Stimulated activated naive CD8-positive, alpha-beta T cell treated with anti-CD3 and anti-CD28 coated beads, Interleukin-15, Interleukin-2, amounts not matched to agents 100 ng/mL and 50 ng/mL, for 24 hours (primary cell): ENCODE data around the gene TOP1.
A peak's percentile ranks its signal among the peaks of the same experiment; 100 is the strongest.
"Not testable (repeated sequence)": the region's sequence is repeated elsewhere in the genome, so short reads cannot be mapped to it uniquely, and the experiment has no call there.

Experiments used
- H3K27ac Mint-ChIP-seq: one replicate; pipeline ENCODE4 v1.8.0; 2021; ENCODE audit warnings: mild to moderate bottlenecking, mixed read lengths
- H3K27me3 Mint-ChIP-seq: one replicate; pipeline ENCODE4 v1.8.0; 2021; ENCODE audit warnings: mixed read lengths
- H3K36me3 Mint-ChIP-seq: one replicate; pipeline ENCODE4 v1.8.0; 2021; ENCODE audit warnings: low read depth, mixed read lengths
- H3K4me1 Mint-ChIP-seq: one replicate; pipeline ENCODE4 v1.8.0; 2021; ENCODE audit warnings: low read depth, mixed read lengths
- H3K4me3 Mint-ChIP-seq: one replicate; pipeline ENCODE4 v1.8.0; 2021; ENCODE audit warnings: mild to moderate bottlenecking, mixed read lengths
- H3K9me3 Mint-ChIP-seq: one replicate; pipeline ENCODE4 v1.8.0; 2021; ENCODE audit warnings: mixed read lengths

Gene TOP1

DNA sequence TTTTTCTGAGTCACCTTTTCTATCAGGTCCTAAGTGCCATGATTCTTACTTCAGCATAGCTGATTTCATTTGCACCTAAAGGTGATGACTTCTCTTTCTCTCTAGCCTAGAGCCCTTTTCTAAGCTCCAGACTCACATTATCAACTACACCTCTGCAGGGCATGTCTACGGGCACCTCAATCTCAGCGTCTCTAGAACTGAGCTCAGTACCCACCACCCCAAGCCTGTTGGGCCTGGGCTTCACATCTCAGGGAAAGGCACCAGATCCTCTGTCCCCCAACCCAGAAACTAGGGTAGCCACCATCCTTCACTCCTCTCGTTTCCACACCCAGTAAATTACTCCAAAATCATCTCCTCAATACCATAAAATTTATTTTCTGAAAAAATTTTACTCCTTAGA, 98.1 kb downstream of the TOP1 start:
- H3K27ac Mint-ChIP-seq: no peak overlapping the region
- H3K36me3 Mint-ChIP-seq: peaks cover 49% of the 10 kb centered on the region

DNA sequence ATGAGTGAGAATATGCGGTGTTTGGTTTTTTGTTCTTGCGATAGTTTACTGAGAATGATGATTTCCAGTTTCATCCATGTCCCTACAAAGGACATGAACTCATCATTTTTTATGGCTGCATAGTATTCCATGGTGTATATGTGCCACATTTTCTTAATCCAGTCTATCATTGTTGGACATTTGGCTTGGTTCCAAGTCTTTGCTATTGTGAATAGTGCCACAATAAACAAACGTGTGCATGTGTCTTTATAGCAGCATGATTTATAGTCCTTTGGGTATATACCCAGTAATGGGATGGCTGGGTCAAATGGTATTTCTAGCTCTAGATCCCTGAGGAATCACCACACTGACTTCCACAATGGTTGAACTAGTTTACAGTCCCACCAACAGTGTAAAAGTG, 99.7 kb downstream of the TOP1 start:
- H3K4me3 Mint-ChIP-seq, H3K27ac Mint-ChIP-seq, H3K27me3 Mint-ChIP-seq, H3K9me3 Mint-ChIP-seq: not testable (repeated sequence)
- H3K36me3 Mint-ChIP-seq: peaks cover 37% of the 10 kb centered on the region
- H3K4me1 Mint-ChIP-seq: peaks cover 15% of the 10 kb centered on the region

More for the DNA sequence above, 98.1 kb downstream of the TOP1 start:
- no peaks in the 10 kb centered on the region for H3K9me3 Mint-ChIP-seq
- H3K27me3 Mint-ChIP-seq: no peaks in the 10 kb centered on the region
- H3K4me3 Mint-ChIP-seq: no peak overlapping the region
- H3K4me1 Mint-ChIP-seq: peaks cover 11% of the 10 kb centered on the region

DNA sequence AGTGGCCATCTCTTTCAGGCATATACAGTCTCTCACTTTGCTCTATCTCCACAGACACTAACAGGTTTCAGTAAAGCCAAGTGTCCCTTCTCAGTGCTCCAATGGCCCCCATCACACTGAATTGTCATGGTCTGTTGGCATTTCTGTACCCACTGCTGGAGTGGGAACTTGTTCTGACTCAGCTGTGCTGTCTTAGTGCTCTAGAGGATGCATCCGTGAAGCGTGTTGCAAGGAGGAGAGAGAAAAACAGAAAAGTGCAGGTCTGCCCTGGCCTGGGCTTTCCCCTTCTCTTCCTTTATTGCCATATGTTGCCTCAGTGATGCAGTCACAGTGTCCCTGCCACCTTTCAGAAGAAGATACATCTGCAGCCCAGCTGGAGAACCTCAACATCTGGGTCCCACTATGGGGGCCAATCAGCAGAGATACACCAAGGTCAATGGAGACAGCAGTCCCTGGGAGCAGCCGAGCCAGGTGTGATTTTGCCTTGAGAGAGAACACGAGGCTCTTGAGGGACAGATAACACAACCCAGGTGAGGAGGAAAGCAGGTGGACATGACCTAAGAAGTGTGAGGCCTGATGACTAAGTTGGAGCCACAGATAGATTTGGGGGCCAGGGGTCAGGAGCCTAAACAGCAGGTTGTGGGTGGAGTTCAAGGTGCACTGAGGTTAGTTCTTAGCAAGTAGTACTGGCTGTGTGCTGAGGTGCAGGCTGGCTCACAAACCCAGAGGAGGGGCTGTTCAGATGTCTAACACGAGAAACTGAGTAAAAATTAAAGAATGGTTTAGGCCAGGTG, 103.2 kb downstream of the TOP1 start:
- Mint-ChIP-seq H3K36me3 (peaks cover 11% of the 10 kb centered on the region), H3K27me3 (no peaks in the 10 kb centered on the region), H3K27ac (no peak overlapping the region), H3K4me3 (no peak overlapping the region), H3K4me1 (peaks cover 45% of the 10 kb centered on the region), H3K9me3 (no peaks in the 10 kb centered on the region)

- H3K4me3 Mint-ChIP-seq, H3K27ac Mint-ChIP-seq, H3K9me3 Mint-ChIP-seq, H3K27me3 Mint-ChIP-seq, H3K36me3 Mint-ChIP-seq: not testable (repeated sequence)
- peaks cover 45% of the 10 kb centered on the region for H3K4me1 Mint-ChIP-seq
These were observed 103.8 kb downstream of the TOP1 start for GRCh38 chr20:41132388-41132775.

GRCh38 chr20:41133709-41134361, 105.2 kb downstream of the TOP1 start:
- Mint-ChIP-seq H3K4me1 (peaks cover 48% of the 10 kb centered on the region), H3K27me3 (no peaks in the 10 kb centered on the region), H3K27ac (peak overlapping the region; percentile 5)

DNA sequence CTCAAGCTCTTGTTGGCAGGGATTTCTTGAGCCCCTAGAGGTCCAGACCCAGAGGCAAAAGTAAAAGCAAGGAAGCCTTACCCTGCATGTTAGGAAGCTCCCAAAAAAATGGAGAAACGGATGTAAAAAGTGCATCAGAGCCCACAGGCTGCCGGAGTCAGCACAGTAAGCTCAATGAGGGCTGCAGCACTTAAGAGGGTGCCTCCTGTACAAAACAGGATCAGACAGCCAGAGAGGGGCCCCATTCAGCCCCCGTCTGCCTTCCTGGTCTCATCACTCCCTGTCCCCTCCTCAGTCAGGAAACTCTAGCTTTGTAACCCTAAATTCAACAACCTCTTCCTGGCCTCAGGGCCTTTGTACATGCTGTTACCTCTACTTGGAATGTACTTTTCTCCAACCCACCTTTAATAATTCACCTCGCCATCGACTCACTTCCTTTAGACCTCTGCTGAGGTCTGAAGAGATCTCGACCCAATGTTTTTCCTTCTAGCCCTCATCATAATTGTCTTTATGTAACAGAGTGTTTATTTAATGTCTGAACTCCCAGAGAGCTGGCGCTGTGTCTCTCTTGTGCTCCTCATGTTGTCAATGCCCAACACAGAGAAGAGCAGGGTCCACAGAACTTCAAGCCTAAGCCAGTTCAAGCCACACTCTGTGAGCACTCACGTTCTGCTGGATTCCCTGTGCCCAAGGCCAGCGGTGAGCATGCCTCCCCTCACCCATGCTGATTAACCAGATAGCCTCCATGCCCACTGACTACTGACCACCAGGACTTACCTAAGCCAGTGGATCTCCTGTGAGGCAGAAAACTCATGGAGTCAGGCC, 106.0 kb downstream of the TOP1 start:
- peaks cover 14% of the 10 kb centered on the region for H3K36me3 Mint-ChIP-seq
- peak overlapping the region; percentile 5 for H3K27ac Mint-ChIP-seq
- H3K4me3 Mint-ChIP-seq: no peak overlapping the region
- no peaks in the 10 kb centered on the region for H3K9me3 Mint-ChIP-seq
- peaks cover 55% of the 10 kb centered on the region for H3K4me1 Mint-ChIP-seq
- H3K27me3 Mint-ChIP-seq: no peaks in the 10 kb centered on the region

More at GRCh38 chr20:41133709-41134361, 105.2 kb downstream of the TOP1 start:
- Mint-ChIP-seq H3K9me3 (no peaks in the 10 kb centered on the region), H3K4me3 (no peak overlapping the region), H3K36me3 (peaks cover 7% of the 10 kb centered on the region)

GRCh38 chr20:41135187-41135887, 106.7 kb downstream of the TOP1 start:
- Mint-ChIP-seq H3K27ac (peak overlapping the region; percentile 89), H3K27me3 (no peaks in the 10 kb centered on the region), H3K4me1 (peaks cover 63% of the 10 kb centered on the region)

DNA sequence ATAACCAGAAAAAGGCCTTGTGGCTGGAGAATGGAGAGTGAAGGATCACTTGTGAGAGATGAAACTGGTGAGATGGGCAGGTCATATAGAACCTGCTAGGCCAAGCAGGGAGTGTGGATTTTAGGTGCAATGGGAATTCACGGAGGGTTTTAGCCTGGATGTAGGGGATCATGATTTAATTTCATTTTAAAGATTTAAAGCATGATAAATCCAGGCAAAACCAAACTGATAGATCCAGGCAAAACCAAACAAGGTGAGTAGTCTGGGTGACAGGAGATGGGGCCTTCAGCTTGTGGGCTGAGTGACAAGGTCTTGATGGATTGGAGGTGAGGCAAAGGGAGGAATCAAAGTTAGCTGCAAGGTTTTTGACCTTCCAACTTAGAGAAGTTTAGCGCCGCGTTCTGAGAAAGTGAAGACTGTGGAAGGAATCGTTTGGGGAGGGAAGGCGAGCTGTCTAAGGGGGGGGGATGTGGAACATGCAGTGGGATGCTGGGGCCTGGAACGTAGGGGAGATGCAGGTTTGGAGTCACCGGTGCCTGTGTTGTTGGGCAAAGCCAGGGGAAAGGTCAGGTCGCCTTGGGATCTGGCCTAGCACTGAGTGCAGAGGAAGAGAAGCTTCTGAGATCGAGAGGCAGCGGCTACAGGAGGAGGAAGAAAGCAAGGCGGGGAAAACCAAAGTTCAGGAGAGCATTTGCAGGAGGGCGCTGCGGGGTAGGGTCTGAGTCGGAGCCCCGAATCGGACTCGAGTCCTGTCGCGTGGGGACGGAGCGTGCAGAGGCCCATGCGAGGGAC, 107.5 kb downstream of the TOP1 start:
- peaks cover 16% of the 10 kb centered on the region for H3K36me3 Mint-ChIP-seq
- H3K4me3 Mint-ChIP-seq: peak overlapping the region; percentile 86
- H3K27me3 Mint-ChIP-seq: no peaks in the 10 kb centered on the region
- H3K27ac Mint-ChIP-seq: peak overlapping the region; percentile 89
- H3K9me3 Mint-ChIP-seq: no peaks in the 10 kb centered on the region
- peaks cover 65% of the 10 kb centered on the region for H3K4me1 Mint-ChIP-seq

More at GRCh38 chr20:41135187-41135887, 106.7 kb downstream of the TOP1 start:
- Mint-ChIP-seq H3K36me3 (peaks cover 19% of the 10 kb centered on the region), H3K9me3 (no peaks in the 10 kb centered on the region), H3K4me3 (peak overlapping the region; percentile 86)

- Mint-ChIP-seq H3K27me3 (no peaks in the 10 kb centered on the region), H3K9me3 (no peaks in the 10 kb centered on the region), H3K27ac (peak within 1 kb of the TSS; percentile 94), H3K4me1 (peaks cover 65% of the 10 kb centered on the region), H3K4me3 (peak within 1 kb of the TSS; percentile 86), H3K36me3 (peaks cover 16% of the 10 kb centered on the region)
These were observed 108.3 kb downstream of the TOP1 start, which contains the start of gene PLCG1 for GRCh38 chr20:41136680-41137613. Gene PLCG1, plus strand, starts transcription at chr20:41137543. Its CDS starts 99 bp downstream, at chr20:41137642.

GRCh38 chr20:41137614-41138474, 109.2 kb downstream of the TOP1 start:
- peaks cover 16% of the 10 kb centered on the region for H3K36me3 Mint-ChIP-seq
- H3K9me3 Mint-ChIP-seq: no peaks in the 10 kb centered on the region
- H3K27ac Mint-ChIP-seq: peak overlapping the region; percentile 94
- H3K4me1 Mint-ChIP-seq: peaks cover 73% of the 10 kb centered on the region
- H3K4me3 Mint-ChIP-seq: peak overlapping the region; percentile 86
- no peaks in the 10 kb centered on the region for H3K27me3 Mint-ChIP-seq

DNA sequence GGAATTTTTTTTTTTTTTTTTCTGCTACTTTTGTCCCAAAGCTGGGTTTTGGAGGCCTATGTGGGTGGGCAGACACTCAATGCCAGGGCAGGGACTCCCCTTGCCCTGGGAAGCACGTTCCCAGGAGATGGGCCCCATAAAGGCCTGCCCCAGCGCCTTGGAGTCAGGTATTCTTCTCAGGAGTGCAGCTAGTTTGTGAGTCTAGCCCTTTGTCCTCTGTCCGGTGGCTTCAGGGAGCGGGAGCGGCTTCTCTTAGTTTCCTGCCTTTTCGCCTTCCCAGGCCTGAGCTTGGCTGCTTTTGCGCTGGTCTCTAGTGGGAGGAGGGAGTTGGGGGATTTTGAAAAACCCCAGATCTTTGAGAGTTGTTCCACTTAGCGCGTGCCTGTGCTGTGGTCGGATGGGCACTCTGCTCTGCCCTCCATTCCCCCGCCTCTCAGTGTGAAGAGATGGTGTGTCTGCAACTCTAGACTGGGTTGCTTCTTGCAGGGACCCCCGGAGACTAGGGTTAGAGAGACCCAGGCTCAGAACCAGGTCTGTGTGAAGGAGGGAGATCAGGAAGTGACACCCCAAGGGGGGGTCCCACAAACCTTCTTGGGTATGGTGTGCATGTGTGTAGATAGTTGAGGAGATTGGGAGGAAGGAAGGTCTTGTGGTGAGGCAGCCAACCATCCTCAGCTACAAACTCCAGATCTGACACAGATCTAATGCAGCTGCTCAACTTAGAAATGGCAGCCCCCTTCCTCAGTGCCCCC, 110.0 kb downstream of the TOP1 start:
- Mint-ChIP-seq H3K4me1 (peaks cover 79% of the 10 kb centered on the region), H3K27me3 (no peaks in the 10 kb centered on the region), H3K27ac (peak overlapping the region; percentile 94), H3K36me3 (peaks cover 16% of the 10 kb centered on the region), H3K4me3 (peak overlapping the region; percentile 86), H3K9me3 (no peaks in the 10 kb centered on the region)
